Measurements from ENCODE around the gene SLIT1.

The SLIT1 gene

GRCh38 chr10:97199152-97199551 lies 13.4 kb upstream of the SLIT1 start:
- DNase-seq = no peak

- DNase-seq = no peak
These were observed 11.3 kb upstream of the SLIT1 start for GRCh38 chr10:97197030-97197500.

GRCh38 chr10:97196223-97197029 lies 10.7 kb upstream of the SLIT1 start:
- peak; percentile 87 for DNase-seq

GRCh38 chr10:97195706-97196222 lies 10.0 kb upstream of the SLIT1 start:
- no peak for DNase-seq

GRCh38 chr10:97192952-97193435 lies 7.2 kb upstream of the SLIT1 start:
- no peak for DNase-seq

GRCh38 chr10:97190450-97190849 lies 4.7 kb upstream of the SLIT1 start:
- DNase-seq = no peak

GRCh38 chr10:97188261-97188711 lies 2.5 kb upstream of the SLIT1 start:
- DNase-seq = peak; percentile 55

GRCh38 chr10:97186911-97187310 lies 1.2 kb upstream of the SLIT1 start:
- DNase-seq = no peak

GRCh38 chr10:97184971-97185325 lies 811 bp downstream of the SLIT1 start:
- DNase-seq = no peak

GRCh38 chr10:97183314-97183713 lies 2.4 kb downstream of the SLIT1 start:
- no peak for DNase-seq

- DNase-seq = no peak
These were observed 3.3 kb downstream of the SLIT1 start for GRCh38 chr10:97182288-97182990.

- no peak for DNase-seq
These were observed 4.8 kb downstream of the SLIT1 start for GRCh38 chr10:97180986-97181385.

- DNase-seq = no peak
These were observed 5.4 kb downstream of the SLIT1 start for GRCh38 chr10:97180363-97180755.

GRCh38 chr10:97179731-97180362 lies 5.9 kb downstream of the SLIT1 start:
- peak; percentile 74 for DNase-seq

- DNase-seq = no peak
These were observed 6.4 kb downstream of the SLIT1 start for GRCh38 chr10:97179311-97179710.

- DNase-seq = no peak
These were observed 7.7 kb downstream of the SLIT1 start for GRCh38 chr10:97178074-97178473.

- DNase-seq = no peak
These were observed 9.5 kb downstream of the SLIT1 start for GRCh38 chr10:97176226-97176625.

GRCh38 chr10:97175586-97175985 lies 10.2 kb downstream of the SLIT1 start:
- DNase-seq = no peak

GRCh38 chr10:97174941-97175340 lies 10.8 kb downstream of the SLIT1 start:
- no peak for DNase-seq

GRCh38 chr10:97174276-97174775 lies 11.4 kb downstream of the SLIT1 start:
- DNase-seq = no peak

GRCh38 chr10:97173036-97173435 lies 12.7 kb downstream of the SLIT1 start:
- DNase-seq = no peak

GRCh38 chr10:97171001-97171400 lies 14.8 kb downstream of the SLIT1 start:
- DNase-seq = no peak

Data from NCI-H1436 (cell line).